K562 (cell line): ENCODE measurements around the gene TK1. TPM values are rescaled to one million over a fixed set of nuclear protein-coding genes. Genes with fewer than 3 reads are reported as not detected.
A peak's percentile ranks its signal among the peaks of the same experiment; 100 is the strongest.

ENCODE experiments used
- BRCA1 ChIP-seq, 2 experiments: fragments of 450-650 bp in 1 of 2; sonication (generic) in 1 of 2; formaldehyde crosslinking in 1 of 2; IDR thresholded peaks; 2 replicates each; pipeline versions ENCODE4 v1.5.0 to v1.6.1; 2017 to 2020; ENCODE audit warnings: mild to moderate bottlenecking in 1 of 2, missing genetic modification reagents in 1 of 2
- CTBP1 ChIP-seq: fragments of 450-650 bp; IDR thresholded peaks from 2 replicates; pipeline ENCODE4 v1.6.1; 2016; ENCODE audit warnings: borderline replicate concordance
- DPF2 ChIP-seq: fragments of 450-650 bp; IDR thresholded peaks from 2 replicates; pipeline ENCODE4 v1.6.1; 2016
- E2F6 ChIP-seq, 2 experiments: IDR thresholded peaks; 2 replicates each; pipeline ENCODE4 v1.6.1; 2011; ENCODE audit warnings: borderline replicate concordance in 1 of 2, control low read depth in 1 of 2, low read depth in 1 of 2, low read length in 1 of 2, mild to moderate bottlenecking in 1 of 2, mixed read lengths in 1 of 2, moderate library complexity in 1 of 2; ENCODE audit not compliant: insufficient read depth in 1 of 2, insufficient read length in 1 of 2, poor library complexity in 1 of 2, severe bottlenecking in 1 of 2; ENCODE audit errors: extremely low read depth in 1 of 2
- FIP1L1 ChIP-seq: fragments of 200-400 bp; formaldehyde crosslinking; IDR thresholded peaks from 2 replicates; pipeline ENCODE4 v1.6.1; 2018; ENCODE audit warnings: mild to moderate bottlenecking, low read depth, low read length; ENCODE audit not compliant: poor library complexity, severe bottlenecking
- GATA2 ChIP-seq: sonication (generic); formaldehyde crosslinking; IDR thresholded peaks from 2 replicates; pipeline ENCODE4 v1.4.0; 2020; ENCODE audit warnings: mild to moderate bottlenecking, missing genetic modification reagents
- HES1 ChIP-seq: fragments of 450-650 bp; IDR thresholded peaks from 2 replicates; pipeline ENCODE4 v1.6.1; 2016; ENCODE audit warnings: low read depth, mild to moderate bottlenecking, moderate library complexity
- MBD2 ChIP-seq: sonication (generic); IDR thresholded peaks from 2 replicates; pipeline ENCODE4 v1.6.1; 2016; ENCODE audit warnings: low read depth, borderline replicate concordance
- MTA2 ChIP-seq: fragments of 450-650 bp; IDR thresholded peaks from 2 replicates; pipeline ENCODE4 v1.6.1; 2016; ENCODE audit warnings: low read depth
- MYC ChIP-seq, 2 experiments: fragments of 250-450 bp in 1 of 2; sonication (Bioruptor Pico) in 1 of 2; IDR thresholded peaks; 2 replicates each; pipeline versions ENCODE4 v1.5.1 to v1.6.1; 2012 to 2021; ENCODE audit warnings: low read depth in 2 of 2, borderline replicate concordance in 1 of 2, improper control_type of control experiment in 1 of 2, low read length in 1 of 2, mild to moderate bottlenecking in 1 of 2, moderate library complexity in 1 of 2
- RFX5 ChIP-seq: IDR thresholded peaks from 2 replicates; pipeline ENCODE4 v1.6.1; 2011; ENCODE audit warnings: low read depth, mild to moderate bottlenecking, improper control_type of control experiment, low read length
- TBL1XR1 ChIP-seq, 2 experiments: IDR thresholded peaks; 2 replicates each; pipeline ENCODE4 v1.6.1; 2012; ENCODE audit warnings: improper control_type of control experiment in 2 of 2, low read length in 2 of 2, mild to moderate bottlenecking in 1 of 2
- XRCC3 ChIP-seq: fragments of 450-650 bp; IDR thresholded peaks from 2 replicates; pipeline ENCODE4 v1.6.1; 2017; ENCODE audit warnings: mild to moderate bottlenecking, moderate library complexity
- ZBED1 ChIP-seq: IDR thresholded peaks from 2 replicates; pipeline ENCODE4 v1.6.1; 2014
- ZNF707 ChIP-seq: fragments of 250-450 bp; sonication (Bioruptor Pico); conservative IDR thresholded peaks from 2 replicates; pipeline ENCODE4 v1.8.0; 2022; ENCODE audit warnings: inconsistent platforms, mild to moderate bottlenecking, moderate library complexity
- polyA plus RNA-seq, 8 experiments: library from polyadenylated mRNA; depleted of rRNA in 4 of 8; stranded (reverse) in 5 of 8; unstranded in 3 of 8; fragments of >200 nt; fragmentation: Nextera tagmentation in 2 of 8; fragmentation: Illumina TruSeq in 1 of 8; extraction: Ambion mirVana in 2 of 8; extraction: Trizol in 1 of 8; gene quantifications; 2 replicates each; pipeline versions ENCODE4 v1.2.1 to v1.2.3, GENCODE V29; 2011 to 2014; ENCODE audit warnings: inconsistent platforms in 1 of 8, missing spikeins in 1 of 8
- total RNA-seq, 7 experiments: library from RNA; depleted of rRNA in 6 of 7; stranded (reverse); fragments of >200 nt in 6 of 7; fragmentation: Illumina TruSeq in 2 of 7; extraction: Trizol in 2 of 7; gene quantifications; 2 replicates each; pipeline versions ENCODE4 v1.2.1 to v1.2.3, GENCODE V29; 2011 to 2021; ENCODE audit warnings: low replicate concordance in 1 of 7
- TF ChIP-seq, protein P1 (sequence below): fragments of 150-350 bp; conservative IDR thresholded peaks from 2 replicates; pipeline ENCODE4 v1.6.1; 2014; ENCODE audit warnings: low read length
- TF ChIP-seq, protein P2 (sequence below): fragments of 450-650 bp; formaldehyde crosslinking; IDR thresholded peaks from 2 replicates; pipeline ENCODE4 v1.4.0; 2020; ENCODE audit warnings: mild to moderate bottlenecking
- TF ChIP-seq, protein P3 (sequence below), 2 experiments: fragments of 250-450 bp in 1 of 2; fragments of 450-650 bp in 1 of 2; sonication (Bioruptor Pico) in 1 of 2; IDR thresholded peaks; 2 replicates each; pipeline versions ENCODE4 v1.6.1 to v1.8.0; 2016 to 2021; ENCODE audit warnings: mild to moderate bottlenecking in 2 of 2, moderate library complexity in 2 of 2, missing compliant biosample characterization in 1 of 2, missing genetic modification characterization in 1 of 2

TK1 gene
- total and polyA plus RNA-seq, 9 of the 15 experiments (the other 6 are each of a cell fraction or from before 2014, with no cell fraction given), result 8.4 to 280 (median 103) TPM

DNA sequence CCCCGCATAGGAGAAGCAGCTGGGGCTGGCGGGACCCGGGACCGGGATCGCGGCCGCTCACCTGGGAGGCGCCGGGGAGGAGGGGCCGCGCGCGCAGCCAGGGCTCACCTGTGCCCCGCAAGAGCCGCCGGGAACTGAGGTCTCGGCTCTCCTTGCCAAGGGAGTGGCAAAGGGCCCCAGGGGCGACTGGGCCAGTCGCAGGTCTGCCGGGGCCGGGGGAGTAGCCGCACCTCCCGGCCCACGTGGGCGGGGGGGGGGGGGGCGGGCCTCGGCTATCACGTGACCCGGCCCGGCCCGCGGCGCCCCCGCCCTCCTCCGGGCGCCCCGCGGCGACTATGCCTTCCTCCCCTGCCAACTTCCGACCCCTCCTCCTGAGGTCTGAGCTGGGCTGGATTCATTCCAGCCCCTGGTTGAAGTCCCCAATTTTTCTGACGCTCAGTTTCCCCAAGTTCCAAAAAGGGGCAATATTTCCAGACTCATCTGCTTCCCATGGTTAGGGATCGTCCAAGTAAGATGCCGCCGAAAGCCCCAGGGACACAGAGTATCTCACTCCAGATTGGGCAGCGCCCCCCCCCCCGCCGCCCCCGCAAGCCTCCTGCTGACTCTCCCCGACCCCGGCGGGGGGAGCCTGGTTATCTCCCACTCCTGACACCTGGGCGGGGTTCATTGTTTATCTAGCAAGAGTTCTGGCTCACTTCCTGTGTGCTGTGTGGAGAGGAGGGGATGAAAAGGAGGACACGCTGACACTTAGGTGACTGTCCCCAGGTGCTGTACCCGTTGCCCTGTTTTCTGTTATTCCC lies 58.1 kb downstream of the TK1 start, which contains the start of gene TMC6 (continued):
- peak in 1 of 2 experiments; percentile 39 for TF ChIP-seq E2F6 (IDR thresholded peaks at IDR 0.05; ENCODE audit: borderline replicate concordance in 1 of 2, extremely low read depth in 1 of 2, insufficient read depth in 1 of 2, insufficient read length in 1 of 2, low read depth in 1 of 2, low read length in 1 of 2, poor library complexity in 1 of 2, severe bottlenecking in 1 of 2)
- peak; percentile 69; the same call in 1 of the 2 replicates for TF ChIP-seq MBD2
- TF ChIP-seq, protein P1, sequence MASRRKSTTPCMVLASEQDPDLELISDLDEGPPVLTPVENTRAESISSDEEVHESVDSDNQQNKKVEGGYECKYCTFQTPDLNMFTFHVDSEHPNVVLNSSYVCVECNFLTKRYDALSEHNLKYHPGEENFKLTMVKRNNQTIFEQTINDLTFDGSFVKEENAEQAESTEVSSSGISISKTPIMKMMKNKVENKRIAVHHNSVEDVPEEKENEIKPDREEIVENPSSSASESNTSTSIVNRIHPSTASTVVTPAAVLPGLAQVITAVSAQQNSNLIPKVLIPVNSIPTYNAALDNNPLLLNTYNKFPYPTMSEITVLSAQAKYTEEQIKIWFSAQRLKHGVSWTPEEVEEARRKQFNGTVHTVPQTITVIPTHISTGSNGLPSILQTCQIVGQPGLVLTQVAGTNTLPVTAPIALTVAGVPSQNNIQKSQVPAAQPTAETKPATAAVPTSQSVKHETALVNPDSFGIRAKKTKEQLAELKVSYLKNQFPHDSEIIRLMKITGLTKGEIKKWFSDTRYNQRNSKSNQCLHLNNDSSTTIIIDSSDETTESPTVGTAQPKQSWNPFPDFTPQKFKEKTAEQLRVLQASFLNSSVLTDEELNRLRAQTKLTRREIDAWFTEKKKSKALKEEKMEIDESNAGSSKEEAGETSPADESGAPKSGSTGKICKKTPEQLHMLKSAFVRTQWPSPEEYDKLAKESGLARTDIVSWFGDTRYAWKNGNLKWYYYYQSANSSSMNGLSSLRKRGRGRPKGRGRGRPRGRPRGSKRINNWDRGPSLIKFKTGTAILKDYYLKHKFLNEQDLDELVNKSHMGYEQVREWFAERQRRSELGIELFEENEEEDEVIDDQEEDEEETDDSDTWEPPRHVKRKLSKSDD, result no peak
- TF ChIP-seq CTBP1, result peak; percentile 89
- no peak for TF ChIP-seq RFX5
- TF ChIP-seq, protein P2, sequence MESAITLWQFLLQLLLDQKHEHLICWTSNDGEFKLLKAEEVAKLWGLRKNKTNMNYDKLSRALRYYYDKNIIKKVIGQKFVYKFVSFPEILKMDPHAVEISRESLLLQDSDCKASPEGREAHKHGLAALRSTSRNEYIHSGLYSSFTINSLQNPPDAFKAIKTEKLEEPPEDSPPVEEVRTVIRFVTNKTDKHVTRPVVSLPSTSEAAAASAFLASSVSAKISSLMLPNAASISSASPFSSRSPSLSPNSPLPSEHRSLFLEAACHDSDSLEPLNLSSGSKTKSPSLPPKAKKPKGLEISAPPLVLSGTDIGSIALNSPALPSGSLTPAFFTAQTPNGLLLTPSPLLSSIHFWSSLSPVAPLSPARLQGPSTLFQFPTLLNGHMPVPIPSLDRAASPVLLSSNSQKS (CRISPR knock-in tag), result no peak
- TF ChIP-seq FIP1L1, result peak; percentile 44
- peak in 1 of 2 experiments; percentile 84; a peak in 2 of 4 replicates for TF ChIP-seq TBL1XR1 (IDR thresholded peaks at IDR 0.05; ENCODE audit: low read length in 2 of 2)
- TF ChIP-seq BRCA1 (IDR thresholded peaks at IDR 0.05), result no peak
- TF ChIP-seq BRCA1 (CRISPR knock-in tag; IDR thresholded peaks at IDR 0.05), result no peak
- no peak for TF ChIP-seq XRCC3
- TF ChIP-seq, protein P3, sequence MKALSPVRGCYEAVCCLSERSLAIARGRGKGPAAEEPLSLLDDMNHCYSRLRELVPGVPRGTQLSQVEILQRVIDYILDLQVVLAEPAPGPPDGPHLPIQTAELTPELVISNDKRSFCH (CRISPR knock-in tag; IDR thresholded peaks at IDR 0.05), result no peak
- TF ChIP-seq, protein P3 (tag; IDR thresholded peaks at IDR 0.05), result 0 out of 2 replicates have a peak, but pooled peaks have one; percentile 38
- TF ChIP-seq MTA2, result peak; percentile 73
- TF ChIP-seq HES1, result peak; percentile 30; the same call in 1 of the 2 replicates
- TF ChIP-seq DPF2, result peak; percentile 93
- TF ChIP-seq ZNF707 (CRISPR knock-in tag), result no peak
- 0 out of 2 replicates have a peak, but pooled peaks have one; percentile 41 for TF ChIP-seq ZBED1
- peak; percentile 84 for TF ChIP-seq GATA2 (CRISPR knock-in tag)
- peak; percentile 75 for TF ChIP-seq MYC (IDR thresholded peaks at IDR 0.05; ENCODE audit: low read depth, low read length)
- TF ChIP-seq MYC (CRISPR knock-in tag; IDR thresholded peaks at IDR 0.05; ENCODE audit: borderline replicate concordance, low read depth), result no peak
